Fibroblast of peridontal ligament (primary cell): Measurements from ENCODE around the gene CSF2.
"Not testable (repeated sequence)": the region's sequence is repeated elsewhere in the genome, so short reads cannot be mapped to it uniquely, and the experiment has no call there.

Experiments
- DNase-seq: peaks from one replicate; pipeline ENCODE4 v3.0.0-alpha.2; 2010; ENCODE audit errors: extremely low read depth

CSF2 gene

GRCh38 chr5:132108495-132108894 lies 34.9 kb downstream of the CSF2 start:
- not testable (repeated sequence) for DNase-seq

- DNase-seq: not testable (repeated sequence)
These were observed 35.4 kb downstream of the CSF2 start for GRCh38 chr5:132108957-132109356.

- DNase-seq: no peak
These were observed 36.0 kb downstream of the CSF2 start for GRCh38 chr5:132109494-132110053.

- DNase-seq: no peak
These were observed 36.6 kb downstream of the CSF2 start for GRCh38 chr5:132110195-132110594.

- DNase-seq: no peak
These were observed 37.3 kb downstream of the CSF2 start for GRCh38 chr5:132110930-132111329.

- no peak for DNase-seq
These were observed 38.5 kb downstream of the CSF2 start for GRCh38 chr5:132112111-132112510.

- no peak for DNase-seq
These were observed 40.8 kb downstream of the CSF2 start for GRCh38 chr5:132114150-132115121.

- DNase-seq: no peak
These were observed 41.8 kb downstream of the CSF2 start for GRCh38 chr5:132115375-132115774.

GRCh38 chr5:132116072-132116471 lies 42.5 kb downstream of the CSF2 start:
- DNase-seq: no peak

GRCh38 chr5:132116909-132117489 lies 43.4 kb downstream of the CSF2 start:
- not testable (repeated sequence) for DNase-seq

- DNase-seq: not testable (repeated sequence)
These were observed 47.1 kb downstream of the CSF2 start for GRCh38 chr5:132120717-132121116.

GRCh38 chr5:132122971-132123370 lies 49.4 kb downstream of the CSF2 start:
- not testable (repeated sequence) for DNase-seq

GRCh38 chr5:132123578-132123977 lies 50.0 kb downstream of the CSF2 start:
- DNase-seq: not testable (repeated sequence)
